Right atrium auricular region (tissue), 2 donors: ENCODE measurements around the gene FSTL1. TPM values are rescaled to one million over a fixed set of nuclear protein-coding genes. Genes with fewer than 3 reads are reported as not detected.

Experiments
- DNase-seq: peaks from one replicate; pipeline ENCODE4 v3.0.0-alpha.2; 2019; ENCODE audit warnings: low spot score
- H3K27ac ChIP-seq, 2 donors: fragments of 200-600 bp; sonication (generic); 1 replicate in 1 of 2; 2 replicates in 1 of 2; pipeline ENCODE4 v1.5.1; 2016 to 2019
- H3K27me3 ChIP-seq, 2 donors: fragments of 200-600 bp; sonication (generic); one replicate each; pipeline versions ENCODE4 v1.5.1 to v1.6.0; 2017 to 2019
- H3K36me3 ChIP-seq: fragments of 200-600 bp; sonication (generic); one replicate; pipeline ENCODE4 v1.5.1; 2016
- H3K4me1 ChIP-seq, 2 donors: fragments of 200-600 bp; sonication (generic); one replicate each; pipeline versions ENCODE4 v1.5.1 to v1.6.0; 2017 to 2019
- H3K4me3 ChIP-seq, 2 donors: fragments of 200-600 bp; sonication (generic); 1 replicate in 1 of 2; 2 replicates in 1 of 2; pipeline ENCODE4 v1.5.1; 2017 to 2019; ENCODE audit warnings: mild to moderate bottlenecking in 1 of 2, moderate library complexity in 1 of 2
- H3K9me3 ChIP-seq, 2 donors: fragments of 200-600 bp; sonication (generic); one replicate each; pipeline ENCODE4 v1.5.1; 2019
- CTCF ChIP-seq, 2 donors: fragments of 200-600 bp; sonication (generic); IDR thresholded peaks; one replicate each; pipeline ENCODE4 v1.5.1; 2019; ENCODE audit warnings: antibody characterized with exemption in 2 of 2
- total RNA-seq, 2 donors: library from RNA; depleted of rRNA; stranded (reverse); fragments of >200 nt; gene quantifications; one replicate each; pipeline ENCODE4 v1.1.0, GENCODE V29; 2016

The FSTL1 gene
- total RNA-seq, 2 donors from 2014 or later = 327 to 380 TPM

DNA sequence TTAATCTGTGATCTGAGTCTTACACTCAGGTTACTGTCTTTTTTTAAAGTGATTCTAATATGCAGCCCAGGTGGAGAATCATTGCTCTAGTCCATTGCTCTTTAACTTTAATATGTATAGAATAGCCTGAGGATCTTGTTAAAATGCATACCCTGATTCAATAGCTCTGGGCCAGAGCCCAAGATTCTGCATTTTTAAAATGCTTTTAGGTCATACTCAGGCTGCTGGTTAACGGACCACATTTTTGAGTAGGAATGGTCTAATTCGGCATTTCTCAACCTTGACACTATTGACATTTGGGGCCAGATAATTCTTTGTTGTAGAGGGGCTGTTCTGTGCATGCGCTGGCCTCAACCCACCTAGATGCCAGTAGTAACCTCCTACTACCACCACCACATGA lies 20.9 kb upstream of the FSTL1 start:
- DNase-seq = no peak
- H3K4me3 ChIP-seq = no peak overlapping the region
- H3K27me3 ChIP-seq = no peaks in the 10 kb centered on the region
- TF ChIP-seq CTCF (IDR thresholded peaks at IDR 0.05) = no peak
- H3K9me3 ChIP-seq = no peaks in the 10 kb centered on the region
- no peak overlapping the region for H3K27ac ChIP-seq
- H3K36me3 ChIP-seq = no peaks in the 10 kb centered on the region
- H3K4me1 ChIP-seq = peaks cover 0 to 6% of the 10 kb centered on the region in 2 donors

DNA sequence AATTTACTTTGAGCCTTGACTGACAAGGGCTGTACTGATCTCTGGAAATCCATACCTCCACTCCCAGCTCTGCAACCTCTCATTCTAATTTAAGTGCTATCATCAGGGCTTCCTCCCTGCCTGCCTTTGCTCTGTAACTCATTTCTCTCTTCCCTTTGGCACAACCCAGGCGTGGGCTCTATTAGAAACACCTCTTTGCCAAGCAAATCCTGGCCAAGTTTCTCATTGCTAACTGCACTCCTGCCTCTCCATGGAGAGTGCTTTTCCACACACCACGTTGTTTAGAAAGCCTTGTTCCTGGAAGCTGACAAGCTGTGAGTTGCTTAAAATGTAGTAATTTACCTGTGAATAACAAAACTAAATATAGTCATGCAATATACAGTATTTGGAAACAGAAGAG lies 20.1 kb upstream of the FSTL1 start:
- Histone ChIP-seq H3K27me3 (no peaks in the 10 kb centered on the region), H3K36me3 (no peaks in the 10 kb centered on the region), H3K4me3 (no peak overlapping the region), H3K27ac (peak overlapping the region; percentile 36 to 64), H3K4me1 (peaks cover 0 to 6% of the 10 kb centered on the region in 2 donors), H3K9me3 (no peaks in the 10 kb centered on the region)
- TF ChIP-seq CTCF (IDR thresholded peaks at IDR 0.05) = no peak
- no peak for DNase-seq

- no peak overlapping the region for H3K4me3 ChIP-seq
- H3K9me3 ChIP-seq = no peaks in the 10 kb centered on the region
- no peak for TF ChIP-seq CTCF (IDR thresholded peaks at IDR 0.05)
- no peaks in the 10 kb centered on the region for H3K36me3 ChIP-seq
- no peaks in the 10 kb centered on the region for H3K27me3 ChIP-seq
- H3K27ac ChIP-seq = peak overlapping the region; percentile 36 to 64
- no peak for DNase-seq
- peaks cover 0 to 6% of the 10 kb centered on the region in 2 donors for H3K4me1 ChIP-seq
These were observed 19.1 kb upstream of the FSTL1 start for GRCh38 chr3:120469882-120470301.

GRCh38 chr3:120469440-120469839 lies 18.6 kb upstream of the FSTL1 start:
- H3K9me3 ChIP-seq = no peaks in the 10 kb centered on the region
- DNase-seq = no peak
- H3K4me3 ChIP-seq = no peak overlapping the region
- peaks cover 0 to 6% of the 10 kb centered on the region in 2 donors for H3K4me1 ChIP-seq
- no peaks in the 10 kb centered on the region for H3K27me3 ChIP-seq
- TF ChIP-seq CTCF (IDR thresholded peaks at IDR 0.05) = no peak
- no peaks in the 10 kb centered on the region for H3K36me3 ChIP-seq
- H3K27ac ChIP-seq = peak overlapping the region in 1 of 2 donors; percentile 64

DNA sequence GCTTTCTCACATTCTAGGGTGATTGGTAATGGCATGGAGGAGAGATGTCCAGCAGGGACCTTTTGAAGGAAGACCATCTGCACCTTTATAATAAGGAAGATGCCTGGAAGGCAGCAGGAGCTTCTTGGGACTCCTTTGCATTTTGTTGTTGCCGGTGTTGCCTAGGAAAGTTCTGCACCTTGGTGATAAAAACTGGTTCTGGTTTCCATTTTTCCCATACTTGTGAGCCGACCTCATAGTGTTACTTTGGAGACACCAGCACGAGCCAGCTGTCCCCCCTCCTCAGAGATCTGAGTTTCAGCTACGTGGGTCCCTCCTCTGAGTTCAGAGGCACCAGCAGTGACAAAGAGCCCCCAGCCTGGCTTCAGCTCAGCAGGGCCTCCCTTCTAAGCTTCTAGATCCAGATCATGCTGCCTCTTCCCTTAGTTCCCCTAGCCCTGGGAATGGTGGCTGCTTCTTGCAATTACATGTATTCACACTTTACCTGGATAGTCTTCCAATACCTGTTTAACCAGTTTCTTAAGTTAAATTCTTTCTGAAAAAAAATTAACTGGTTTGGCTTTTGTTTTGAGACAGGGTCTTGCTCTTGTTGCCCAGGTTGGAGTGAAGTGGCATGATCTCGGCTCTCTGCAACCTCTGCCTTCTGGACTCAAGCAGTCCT lies 18.0 kb upstream of the FSTL1 start:
- no peak for DNase-seq
- no peaks in the 10 kb centered on the region for H3K36me3 ChIP-seq
- H3K27me3 ChIP-seq = no peaks in the 10 kb centered on the region
- peak overlapping the region in 1 of 2 donors; percentile 64 for H3K27ac ChIP-seq
- peaks cover 0 to 6% of the 10 kb centered on the region in 2 donors for H3K4me1 ChIP-seq
- TF ChIP-seq CTCF (IDR thresholded peaks at IDR 0.05) = no peak
- no peaks in the 10 kb centered on the region for H3K9me3 ChIP-seq
- no peak overlapping the region for H3K4me3 ChIP-seq
